HK-2 (cell line): ENCODE measurements around the gene CFAP68.
"Not testable (repeated sequence)": the region's sequence is repeated elsewhere in the genome, so short reads cannot be mapped to it uniquely, and the experiment has no call there.

ENCODE experiments used
- DNase-seq: peaks from one replicate; pipeline ENCODE4 v3.0.0-alpha.2; 2018; ENCODE audit not compliant: unreplicated experiment

Gene CFAP68

GRCh38 chr11:111870886-111871692 is 8.3 kb upstream of the CFAP68 start, which contains the start of gene ALG9:
Gene ALG9, minus strand, starts transcription at chr11:111871581. Its CDS starts 99 bp downstream, at chr11:111871482.
- DNase-seq, result peak; percentile 60

GRCh38 chr11:111871693-111872161 is 7.6 kb upstream of the CFAP68 start:
- DNase-seq, result no peak

- DNase-seq, result no peak
Observed at GRCh38 chr11:111878385-111878848, 924 bp upstream of the CFAP68 start.

GRCh38 chr11:111879637-111879960 is 258 bp downstream of the CFAP68 start:
- DNase-seq, result no peak

GRCh38 chr11:111882202-111882601 is 2.9 kb downstream of the CFAP68 start:
- no peak for DNase-seq

- DNase-seq, result not testable (repeated sequence)
Observed at GRCh38 chr11:111885053-111885452, 5.7 kb downstream of the CFAP68 start.

GRCh38 chr11:111886032-111886431 is 6.7 kb downstream of the CFAP68 start:
- DNase-seq, result no peak

GRCh38 chr11:111886844-111887243 is 7.5 kb downstream of the CFAP68 start:
- DNase-seq, result no peak

- no peak for DNase-seq
Observed at GRCh38 chr11:111905411-111905810, 26.1 kb downstream of the CFAP68 start.

GRCh38 chr11:111906680-111907079 is 27.3 kb downstream of the CFAP68 start:
- no peak for DNase-seq

GRCh38 chr11:111908639-111909305 is 29.4 kb downstream of the CFAP68 start:
- no peak for DNase-seq

GRCh38 chr11:111909378-111909777 is 30.0 kb downstream of the CFAP68 start:
- DNase-seq, result no peak

- no peak for DNase-seq
Observed at GRCh38 chr11:111910676-111911562, 31.6 kb downstream of the CFAP68 start.

- peak; percentile 66 for DNase-seq
Observed at GRCh38 chr11:111911563-111912401, 32.4 kb downstream of the CFAP68 start, which contains the start of gene CRYAB. Gene CRYAB, minus strand, starts transcription at chr11:111911770. Its CDS starts 46 bp downstream, at chr11:111911724.

GRCh38 chr11:111912535-111912934 is 33.2 kb downstream of the CFAP68 start, which contains the start of gene HSPB2:
Gene HSPB2, plus strand, starts transcription at chr11:111912734. Its CDS starts 96 bp downstream, at chr11:111912830.
- no peak for DNase-seq

GRCh38 chr11:111913031-111913861 is 33.9 kb downstream of the CFAP68 start:
- DNase-seq, result no peak

- no peak for DNase-seq
Observed at GRCh38 chr11:111913997-111914396, 34.7 kb downstream of the CFAP68 start.

GRCh38 chr11:111916768-111917167 is 37.4 kb downstream of the CFAP68 start:
- DNase-seq, result no peak

GRCh38 chr11:111917312-111917711 is 38.0 kb downstream of the CFAP68 start:
- DNase-seq, result no peak

- DNase-seq, result no peak
Observed at GRCh38 chr11:111917788-111918187, 38.4 kb downstream of the CFAP68 start.
